HCT116 (cell line): ENCODE results near the gene ZFHX2. TPM values are rescaled to one million over a fixed set of nuclear protein-coding genes. Genes with fewer than 3 reads are reported as not detected.

Experiments used
- ATAC-seq: fragments of 200-7000 bp; cut with Tn5 transposase; 2 replicates; pipeline ENCODE4 v1.9.1; 2020; ENCODE audit warnings: mild to moderate bottlenecking, moderate library complexity
- BruUV-seq: library from RNA; stranded (reverse); fragments of 400-500 nt; replicated peaks from 2 replicates; lab custom pipeline; 2021; lab: Mats Ljungman, UMichigan
- CTCF ChIA-PET: fragments of 300-600 bp; sonication (Branson Sonifier 250); formaldehyde crosslinking; loops from one replicate; lab custom pipeline; 2021; ENCODE audit warnings: antibody characterized with exemption; lab: Charles Lee
- POLR2A ChIA-PET: fragments of 300-600, 350-600 bp; sonication (Branson Sonifier 250); formaldehyde crosslinking; loops from one replicate; lab custom pipeline; 2021; ENCODE audit warnings: antibody characterized with exemption; lab: Charles Lee
- RAD21 ChIA-PET, 2 experiments: fragments of 300-600 bp; sonication (Branson Sonifier 250); formaldehyde crosslinking; loops; one replicate each; lab custom pipeline; 2023; ENCODE audit warnings: low total read pairs in 2 of 2; ENCODE audit not compliant: uncharacterized antibody in 2 of 2, unreplicated experiment in 2 of 2, low non-redundant PET in 1 of 2; lab: Charles Lee
- DNase-seq: peaks from one replicate; pipeline ENCODE4 v3.0.0-alpha.2; 2010; ENCODE audit warnings: low read depth, low spot score
- H2AFZ ChIP-seq: fragments of 200-600 bp; shearing (Covaris generic), sonication (generic); 2 replicates; pipeline ENCODE4 v1.6.1; 2017; ENCODE audit warnings: low read depth, mixed run types, mixed read lengths, antibody characterized with exemption, low read length; ENCODE audit not compliant: poor library complexity, severe bottlenecking
- H3K27ac ChIP-seq: 2 replicates; pipeline ENCODE4 v1.5.1; 2012; ENCODE audit warnings: low read depth, low read length
- H3K27me3 ChIP-seq: fragments of 200-600 bp; sonication (generic); 2 replicates; pipeline ENCODE4 v1.6.1; 2016; ENCODE audit warnings: mixed run types, low read length, mixed read lengths; ENCODE audit not compliant: insufficient read depth
- H3K36me3 ChIP-seq, 2 experiments: fragments of 200-500 bp in 1 of 2; fragments of 200-600 bp in 1 of 2; sonication (Bioruptor generic) in 1 of 2; sonication (generic) in 1 of 2; 2 replicates each; pipeline versions ENCODE4 v1.5.1 to v1.6.1; 2014 to 2016; ENCODE audit warnings: low read length in 2 of 2, inconsistent platforms in 1 of 2, mixed read lengths in 1 of 2, mixed run types in 1 of 2; ENCODE audit not compliant: insufficient read depth in 2 of 2, control insufficient read depth in 1 of 2
- H3K4me1 ChIP-seq, 2 experiments: fragments of 200-600 bp in 1 of 2; sonication (generic) in 1 of 2; 2 replicates each; pipeline versions ENCODE4 v1.5.1 to v1.6.1; 2012 to 2017; ENCODE audit warnings: low read length in 2 of 2, inconsistent platforms in 1 of 2, mild to moderate bottlenecking in 1 of 2, mixed read lengths in 1 of 2, mixed run types in 1 of 2, moderate library complexity in 1 of 2; ENCODE audit not compliant: insufficient read depth in 2 of 2, control insufficient read depth in 1 of 2
- H3K4me2 ChIP-seq: fragments of 200-600 bp; sonication (generic); 2 replicates; pipeline ENCODE4 v1.6.1; 2017; ENCODE audit warnings: mixed run types, low read length, mixed read lengths
- H3K4me3 ChIP-seq, 2 experiments: fragments of 200-600 bp in 1 of 2; sonication (generic) in 1 of 2; replicated peaks in 1 of 2; 2 replicates each; pipeline ENCODE4 v1.5.1; 2011 to 2016; ENCODE audit warnings: low read length in 2 of 2, control low read depth in 1 of 2, low read depth in 1 of 2, mild to moderate bottlenecking in 1 of 2, mixed read lengths in 1 of 2, mixed run types in 1 of 2
- H3K79me2 ChIP-seq: fragments of 200-600 bp; sonication (generic); 2 replicates; pipeline ENCODE4 v1.6.1; 2017; ENCODE audit warnings: mild to moderate bottlenecking, mixed run types, low read length, moderate library complexity, mixed read lengths; ENCODE audit not compliant: insufficient read depth
- H3K9ac ChIP-seq: fragments of 200-600 bp; sonication (generic); 2 replicates; pipeline ENCODE4 v1.6.1; 2016; ENCODE audit warnings: low read length, mixed read lengths
- H3K9me2 ChIP-seq: fragments of 200-600 bp; sonication (generic), shearing (Covaris generic); 2 replicates; pipeline ENCODE4 v1.6.1; 2017; ENCODE audit warnings: mixed run types, mild to moderate bottlenecking, moderate library complexity; ENCODE audit not compliant: insufficient read depth
- H3K9me3 ChIP-seq, 2 experiments: fragments of 200-500 bp in 1 of 2; fragments of 200-600 bp in 1 of 2; sonication (Bioruptor generic) in 1 of 2; sonication (generic) in 1 of 2; 2 replicates each; pipeline ENCODE4 v1.6.1; 2014 to 2017; ENCODE audit warnings: low read length in 2 of 2, mixed read lengths in 2 of 2, inconsistent platforms in 1 of 2, low read depth in 1 of 2, mild to moderate bottlenecking in 1 of 2, mixed run types in 1 of 2, moderate library complexity in 1 of 2; ENCODE audit not compliant: control insufficient read depth in 1 of 2, insufficient read depth in 1 of 2
- H4K20me1 ChIP-seq: fragments of 200-600 bp; sonication (generic), shearing (Covaris generic); 2 replicates; pipeline ENCODE4 v1.6.1; 2017; ENCODE audit warnings: mixed run types, mild to moderate bottlenecking, moderate library complexity; ENCODE audit not compliant: insufficient read depth
- CEBPB ChIP-seq: IDR thresholded peaks from 2 replicates; pipeline ENCODE4 v1.6.1; 2012; ENCODE audit warnings: low read depth
- ELF1 ChIP-seq: IDR thresholded peaks from 2 replicates; pipeline ENCODE4 v1.6.1; 2012; ENCODE audit warnings: low read depth, borderline replicate concordance
- POLR2AphosphoS5 ChIP-seq: IDR thresholded peaks from 2 replicates; pipeline ENCODE4 v1.6.1; 2011; ENCODE audit warnings: mild to moderate bottlenecking, low read depth, low read length, moderate library complexity
- RAD21 ChIP-seq: IDR thresholded peaks from 2 replicates; pipeline ENCODE4 v1.6.1; 2012; ENCODE audit warnings: low read depth, mild to moderate bottlenecking
- SIN3A ChIP-seq: IDR thresholded peaks from 2 replicates; pipeline ENCODE4 v1.6.1; 2012; ENCODE audit warnings: low read depth
- ZFX ChIP-seq: fragments of 450-650 bp; IDR thresholded peaks from 2 replicates; pipeline ENCODE4 v1.6.1; 2017
- intact Hi-C: fragments of 100-400 bp; cut with micrococcal nuclease; formaldehyde crosslinking; loops from 2 replicates; pipeline ENCODE4 v1.10.0; 2022
- total RNA-seq: library from RNA; stranded (reverse); gene quantifications from one replicate; pipeline ENCODE4 v1.2.1, GENCODE V29; 2021; ENCODE audit not compliant: unreplicated experiment

Gene ZFHX2
- total RNA-seq, 1 experiment from 2014 or later: 3.6 TPM

DNA sequence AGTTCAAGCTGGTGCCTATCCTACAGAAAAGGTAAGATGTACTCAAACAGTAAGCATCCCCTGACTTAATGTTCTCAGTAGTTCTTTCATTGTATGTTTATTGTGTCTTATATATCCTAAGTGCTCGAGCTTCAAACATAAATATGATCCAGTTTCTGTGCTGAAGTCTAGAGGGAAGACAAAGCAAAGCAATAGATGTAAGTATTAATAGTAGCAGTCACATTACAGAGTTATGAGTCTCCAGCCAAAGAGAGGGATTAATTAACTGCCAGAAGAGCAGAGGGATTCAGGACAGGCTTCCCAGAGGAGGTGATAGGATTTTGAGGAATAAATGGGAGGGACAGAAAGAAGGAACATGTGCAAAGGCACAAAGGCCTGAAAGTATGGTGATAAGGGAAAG is 80.6 kb downstream of the ZFHX2 start:
- Histone ChIP-seq H4K20me1 (no peaks in the 10 kb centered on the region), H3K4me1 (peaks cover 7 to 19% of the 10 kb centered on the region in 2 experiments), H2AFZ (no peak overlapping the region), H3K4me3 (peak overlapping the region in 1 of 2 experiments; percentile 90; a peak in 3 of 4 replicates), H3K79me2 (peaks cover 35% of the 10 kb centered on the region), H3K36me3 (peaks cover 27 to 46% of the 10 kb centered on the region in 2 experiments), H3K27ac (no peak overlapping the region), H3K9me3 (no peaks in the 10 kb centered on the region), H3K27me3 (no peaks in the 10 kb centered on the region), H3K4me2 (peak overlapping the region; percentile 84), H3K9ac (no peak overlapping the region), H3K9me2 (no peaks in the 10 kb centered on the region)
- ChIA-PET POLR2A (no interaction called here), RAD21 (no interaction called here), CTCF (no interaction called here)
- intact Hi-C loops: no loop called here
- no peak for ATAC-seq
- DNase-seq: no peak
- BruUV-seq: no TSS peak
- no peak for TF ChIP-seq RAD21
- TF ChIP-seq SIN3A: no peak
- no peak for TF ChIP-seq POLR2AphosphoS5
- no peak for TF ChIP-seq CEBPB
- TF ChIP-seq ZFX: no peak
- TF ChIP-seq ELF1: no peak

Other genes starting within 250 kb of the ZFHX2 start
- 5.6 TPM for gene PPP1R3E, start 248.9 kb downstream of the ZFHX2 start, total RNA-seq
- 25.5 TPM for gene BCL2L2, start 244.9 kb downstream of the ZFHX2 start, total RNA-seq
- 184 TPM for gene PABPN1, start 230.3 kb downstream of the ZFHX2 start, total RNA-seq
- gene SLC22A17, start 198.9 kb downstream of the ZFHX2 start, total RNA-seq: 5.9 TPM
- gene EFS, start 186.6 kb downstream of the ZFHX2 start, total RNA-seq: 0.10 TPM
- gene IL25, start 179.0 kb downstream of the ZFHX2 start, total RNA-seq: not detected
- gene CMTM5, start 174.7 kb downstream of the ZFHX2 start, total RNA-seq: not detected
- gene MYH6, start 143.5 kb downstream of the ZFHX2 start, total RNA-seq: not detected
- gene MYH7, start 116.1 kb downstream of the ZFHX2 start, total RNA-seq: not detected
- 42.0 TPM for gene NGDN, start 82.1 kb downstream of the ZFHX2 start, total RNA-seq
- 5.8 TPM for gene THTPA, start 4.5 kb upstream of the ZFHX2 start, total RNA-seq
- 155 TPM for gene AP1G2, start 16.0 kb upstream of the ZFHX2 start, total RNA-seq
- gene JPH4, start 27.0 kb upstream of the ZFHX2 start, total RNA-seq: 0.15 TPM
- 10.0 TPM for gene DHRS2, start 84.6 kb upstream of the ZFHX2 start, total RNA-seq